ENCODE data around the gene VPS39. TPM values are rescaled to one million over a fixed set of nuclear protein-coding genes. Genes with fewer than 3 reads are reported as not detected.

The VPS39 gene
- total and polyA plus RNA-seq, 2 of the 8 experiments (the other 6 are each of a cell fraction or from before 2014, with no cell fraction given), result 34.4 to 36.6 TPM

GRCh38 chr15:42182328-42182886 lies 25.7 kb downstream of the VPS39 start:
- peaks cover 0 to 4% (median 0%) of the 10 kb centered on the region in 4 experiments; a peak in 1 of 7 replicates for H3K4me1 ChIP-seq (replicated peaks in 1 of 4; ENCODE audit: control insufficient read depth in 3 of 4, insufficient read depth in 4 of 4, low read length in 3 of 4)
- H3K4me2 ChIP-seq (ENCODE audit: insufficient read depth in 1 of 2, low read depth in 2 of 2, low read length in 2 of 2), result no peak overlapping the region
- H4K20me1 ChIP-seq (replicated peaks in 1 of 2; ENCODE audit: control insufficient read depth in 1 of 2, insufficient read depth in 2 of 2, low read length in 2 of 2), result peaks cover 0 to 2% of the 10 kb centered on the region in 2 experiments
- ChIA-PET POLR2A (ENCODE audit: partially characterized antibody) (no interaction called here), CTCF (ENCODE audit: partially characterized antibody) (interaction anchor here (0.6 to 0.7 kb wide), 2 partner anchors 35 to 202 kb away, joined by 3 to 5 read pairs; no protein-coding TSS in a partner anchor)
- no peak overlapping the region for H2AFZ ChIP-seq (ENCODE audit: low read length)
- H3K9ac ChIP-seq (replicated peaks in 1 of 4; ENCODE audit: extremely low read depth in 1 of 4, low read depth in 3 of 4, low read length in 3 of 4), result no peak overlapping the region
- no peak overlapping the region for H2BK12ac ChIP-seq (ENCODE audit: low read depth, low read length)
- H3K79me2 ChIP-seq (ENCODE audit: control insufficient read depth in 1 of 2, insufficient read depth in 2 of 2, low read length in 2 of 2), result no peaks in the 10 kb centered on the region
- FAIRE-seq (no peak), DNase-seq (ENCODE audit: low read depth in 1 of 2, low spot score in 2 of 2) (no peak)
- H2BK120ac ChIP-seq (replicated peaks; ENCODE audit: low read depth, low read length), result no peak overlapping the region
- no peak overlapping the region for H3K18ac ChIP-seq (ENCODE audit: extremely low read depth, low read length)
- no peaks in the 10 kb centered on the region for H3K23me2 ChIP-seq (ENCODE audit: low read depth, low read length)
- no peak overlapping the region for H3K4ac ChIP-seq (replicated peaks; ENCODE audit: insufficient read length, low read depth, low read length)
- H2BK5ac ChIP-seq (ENCODE audit: low read depth, low read length), result no peak overlapping the region
- H2BK15ac ChIP-seq (ENCODE audit: low read length), result no peak overlapping the region
- H3K14ac ChIP-seq (ENCODE audit: insufficient read length), result no peak overlapping the region
- no peak overlapping the region for H3K23ac ChIP-seq (ENCODE audit: insufficient read length)
- H3K36me3 ChIP-seq (ENCODE audit: control insufficient read depth in 2 of 4, insufficient read depth in 4 of 4, low read length in 3 of 4), result peaks cover 0 to 48% (median 22%) of the 10 kb centered on the region in 4 experiments; a peak in 5 of 8 replicates
- no peak overlapping the region for H4K91ac ChIP-seq (replicated peaks; ENCODE audit: insufficient read length, low read length)
- H3K9me3 ChIP-seq (ENCODE audit: insufficient read depth in 2 of 2, low read depth in 1 of 2, low read length in 1 of 2), result no peaks in the 10 kb centered on the region
- H3K56ac ChIP-seq (replicated peaks; ENCODE audit: insufficient read length, low read depth, low read length), result no peak overlapping the region
- no peak overlapping the region for H3K27ac ChIP-seq (ENCODE audit: low read depth, low read length)
- H3K4me3 ChIP-seq (ENCODE audit: extremely low read depth in 1 of 4, insufficient read depth in 2 of 4, low read depth in 3 of 4, low read length in 4 of 4), result no peak overlapping the region
- H4K5ac ChIP-seq (ENCODE audit: insufficient read length, low read depth, low read length), result no peak overlapping the region
- 93% methylated on average over 6 of the region's 6 CpGs; no CpG with 5 or more reads in 1 of the 2 experiments for WGBS, 2 experiments (ENCODE audit: extremely low coverage in 1 of 2, insufficient coverage in 1 of 2, insufficient read length in 1 of 2, insufficient replicate concordance in 2 of 2, low coverage in 1 of 2, low lambda C conversion rate in 2 of 2, missing lambda C conversion rate in 1 of 2)
- no peak overlapping the region for H2BK20ac ChIP-seq (ENCODE audit: low read length)
- H3K27me3 ChIP-seq (replicated peaks in 1 of 4; ENCODE audit: control insufficient read depth in 3 of 4, extremely low read depth in 1 of 4, insufficient read depth in 3 of 4, low read length in 3 of 4), result no peaks in the 10 kb centered on the region
- H3K79me1 ChIP-seq (ENCODE audit: low read depth, low read length), result no peaks in the 10 kb centered on the region
- no peak overlapping the region for H2AK5ac ChIP-seq (ENCODE audit: low read depth, low read length)
- H4K8ac ChIP-seq (ENCODE audit: extremely low read depth, insufficient read depth, low read length), result no peak overlapping the region
- TF ChIP-seq BRCA1 (IDR thresholded peaks at IDR 0.05; ENCODE audit: low read depth, low read length) (no peak), CTCF (IDR thresholded peaks at IDR 0.05; ENCODE audit: control extremely low read depth in 1 of 3, insufficient read depth in 1 of 3, low read depth in 1 of 3, low read length in 3 of 3) (no peak), RFX5 (IDR thresholded peaks at IDR 0.05; ENCODE audit: borderline replicate concordance, low read depth, low read length) (no peak), GTF2F1 (IDR thresholded peaks at IDR 0.05; ENCODE audit: borderline replicate concordance, low read depth, low read length) (no peak), KDM4A (IDR thresholded peaks at IDR 0.05; ENCODE audit: low read depth, low read length, severe bottlenecking) (no peak), SIN3A (conservative IDR thresholded peaks at IDR 0.05 in 1 of 2, IDR thresholded peaks at IDR 0.05 in 1 of 2; ENCODE audit: low read depth in 1 of 2, low read length in 2 of 2) (no peak), RAD21 (IDR thresholded peaks at IDR 0.05 in 1 of 2, conservative IDR thresholded peaks at IDR 0.05 in 1 of 2; ENCODE audit: low read depth in 2 of 2, low read length in 2 of 2) (no peak), TBP (IDR thresholded peaks at IDR 0.05; ENCODE audit: low read depth, low read length) (no peak), HDAC6 (IDR thresholded peaks at IDR 0.05; ENCODE audit: low read depth, low read length) (no peak), ZNF274 (IDR thresholded peaks at IDR 0.05; ENCODE audit: borderline replicate concordance, extremely low read depth, low read length) (no peak)
